Activated CD8-positive, alpha-beta T cell treated with anti-CD3 and anti-CD28 coated beads for 36 hours (primary cell): ENCODE measurements around the gene PRPF8. TPM values are rescaled to one million over a fixed set of nuclear protein-coding genes. Genes with fewer than 3 reads are reported as not detected.

ENCODE experiments used
- ATAC-seq: fragments of 200-7000 bp; cut with Tn5 transposase; one replicate; pipeline ENCODE4 v1.10.0; 2021; ENCODE audit warnings: mild to moderate bottlenecking, moderate library complexity
- CTCF ChIA-PET: fragments of 350-600 bp; sonication (Branson Sonifier 250); formaldehyde crosslinking; loops from one replicate; lab custom pipeline; 2021; ENCODE audit warnings: antibody characterized with exemption; lab: Charles Lee
- POLR2A ChIA-PET: fragments of 350-600 bp; sonication (Branson Sonifier 250); formaldehyde crosslinking; loops from one replicate; lab custom pipeline; 2021; ENCODE audit warnings: antibody characterized with exemption; lab: Charles Lee
- DNase-seq: peaks from one replicate; pipeline ENCODE4 v3.0.0-alpha.2; 2020
- H3K27ac Mint-ChIP-seq: one replicate; pipeline ENCODE4 v1.8.0; 2021; ENCODE audit warnings: mild to moderate bottlenecking, mixed read lengths
- H3K27me3 Mint-ChIP-seq: one replicate; pipeline ENCODE4 v1.8.0; 2021; ENCODE audit warnings: mixed read lengths
- H3K36me3 Mint-ChIP-seq: one replicate; pipeline ENCODE4 v1.8.0; 2021; ENCODE audit warnings: low read depth, mixed read lengths
- H3K4me1 Mint-ChIP-seq: one replicate; pipeline ENCODE4 v1.8.0; 2021; ENCODE audit warnings: low read depth, mixed read lengths
- H3K4me3 Mint-ChIP-seq: one replicate; pipeline ENCODE4 v1.8.0; 2021; ENCODE audit warnings: mild to moderate bottlenecking, moderate library complexity, mixed read lengths
- H3K9me3 Mint-ChIP-seq: one replicate; pipeline ENCODE4 v1.8.0; 2021; ENCODE audit warnings: mixed read lengths
- CTCF ChIP-seq: fragments of 200-600 bp; IDR thresholded peaks from one replicate; pipeline ENCODE4 v1.8.0; 2022; ENCODE audit warnings: antibody characterized with exemption, mild to moderate bottlenecking
- intact Hi-C: fragments of 100-400 bp; cut with micrococcal nuclease; formaldehyde crosslinking; loops from one replicate; pipeline ENCODE4 v1.10.0; 2022
- total RNA-seq, 2 experiments: library from RNA; stranded (reverse); gene quantifications; one replicate each; pipeline ENCODE4 v1.2.3, GENCODE V29; 2021

PRPF8 gene
- total RNA-seq, 2 experiments from 2014 or later = 370 to 428 TPM

- DNase-seq (no peak), ATAC-seq (no peak)
- H3K4me1 Mint-ChIP-seq = peaks cover 11% of the 10 kb centered on the region
- ChIA-PET CTCF (interaction anchor here (0.8 to 15.2 kb wide), 2 partner anchors 17 to 52 kb away, joined by 3 to 243 read pairs; no protein-coding TSS in a partner anchor), POLR2A (interaction anchor here (1.1 to 2.9 kb wide), 4 partner anchors 13 to 23 kb away, joined by 4 to 9 read pairs (median 6); no protein-coding TSS in a partner anchor)
- no peak for TF ChIP-seq CTCF
- H3K9me3 Mint-ChIP-seq = no peaks in the 10 kb centered on the region
- no peaks in the 10 kb centered on the region for H3K36me3 Mint-ChIP-seq
- H3K27me3 Mint-ChIP-seq = peaks cover 8% of the 10 kb centered on the region
- no peak overlapping the region for H3K27ac Mint-ChIP-seq
- intact Hi-C loops = no loop called here
- peak overlapping the region; percentile 66 for H3K4me3 Mint-ChIP-seq
Observed at GRCh38 chr17:1627182-1627981, 57.3 kb downstream of the PRPF8 start.

GRCh38 chr17:1626333-1626732 is 58.3 kb downstream of the PRPF8 start:
- DNase-seq (no peak), ATAC-seq (no peak)
- ChIA-PET CTCF (interaction anchor here (15.2 kb wide), 1 partner anchor 51 kb away, joined by 243 read pairs; no protein-coding TSS in a partner anchor), POLR2A (interaction anchor here (1.1 to 2.5 kb wide), 3 partner anchors 11 to 52 kb away, joined by 5 to 7 read pairs (median 6); no protein-coding TSS in a partner anchor)
- Mint-ChIP-seq H3K4me3 (no peak overlapping the region), H3K4me1 (peaks cover 11% of the 10 kb centered on the region), H3K36me3 (no peaks in the 10 kb centered on the region), H3K27ac (no peak overlapping the region), H3K9me3 (no peaks in the 10 kb centered on the region), H3K27me3 (peaks cover 8% of the 10 kb centered on the region)
- no peak for TF ChIP-seq CTCF
- intact Hi-C loops = no loop called here

GRCh38 chr17:1625581-1625980 is 59.1 kb downstream of the PRPF8 start:
- Mint-ChIP-seq H3K27ac (no peak overlapping the region), H3K27me3 (peaks cover 8% of the 10 kb centered on the region), H3K4me1 (peaks cover 11% of the 10 kb centered on the region), H3K36me3 (no peaks in the 10 kb centered on the region), H3K9me3 (no peaks in the 10 kb centered on the region), H3K4me3 (no peak overlapping the region)
- ChIA-PET POLR2A (interaction anchor here (1.6 to 2.5 kb wide), 2 partner anchors 11 to 51 kb away, joined by 5 to 7 read pairs; no protein-coding TSS in a partner anchor), CTCF (interaction anchor here (0.7 to 15.2 kb wide), 2 partner anchors 39 to 50 kb away, joined by 3 to 243 read pairs; no protein-coding TSS in a partner anchor)
- no peak for ATAC-seq
- TF ChIP-seq CTCF = no peak
- DNase-seq = no peak
- intact Hi-C loops = no loop called here

GRCh38 chr17:1625053-1625452 is 59.6 kb downstream of the PRPF8 start:
- no peak for DNase-seq
- CTCF ChIA-PET = interaction anchor here (0.7 to 15.2 kb wide), 2 partner anchors 39 to 50 kb away, joined by 3 to 243 read pairs; no protein-coding TSS in a partner anchor
- no peak for TF ChIP-seq CTCF
- no peak overlapping the region for H3K4me3 Mint-ChIP-seq
- no peaks in the 10 kb centered on the region for H3K36me3 Mint-ChIP-seq
- POLR2A ChIA-PET = interaction anchor here (1.6 to 2.5 kb wide), 2 partner anchors 10 to 51 kb away, joined by 5 to 7 read pairs; no protein-coding TSS in a partner anchor
- H3K27ac Mint-ChIP-seq = no peak overlapping the region
- H3K4me1 Mint-ChIP-seq = peaks cover 8% of the 10 kb centered on the region
- intact Hi-C loops = no loop called here
- no peak for ATAC-seq
- no peaks in the 10 kb centered on the region for H3K9me3 Mint-ChIP-seq
- H3K27me3 Mint-ChIP-seq = peaks cover 8% of the 10 kb centered on the region

- no peaks in the 10 kb centered on the region for H3K36me3 Mint-ChIP-seq
- H3K27ac Mint-ChIP-seq = no peak overlapping the region
- H3K27me3 Mint-ChIP-seq = peaks cover 8% of the 10 kb centered on the region
- no peak for ATAC-seq
- intact Hi-C loops = no loop called here
- no peak overlapping the region for H3K4me3 Mint-ChIP-seq
- DNase-seq = no peak
- ChIA-PET POLR2A (interaction anchor here (2.5 kb wide), 1 partner anchor 10 kb away, joined by 7 read pairs; no protein-coding TSS in a partner anchor), CTCF (interaction anchor here (0.7 to 15.2 kb wide), 2 partner anchors 38 to 49 kb away, joined by 3 to 243 read pairs; no protein-coding TSS in a partner anchor)
- TF ChIP-seq CTCF = no peak
- H3K9me3 Mint-ChIP-seq = no peaks in the 10 kb centered on the region
- H3K4me1 Mint-ChIP-seq = peaks cover 7% of the 10 kb centered on the region
Observed at GRCh38 chr17:1624650-1625049, 60.0 kb downstream of the PRPF8 start.
